VCaP (cell line): Measurements from ENCODE around the gene IDI2.
A peak's percentile ranks its signal among the peaks of the same experiment; 100 is the strongest.

ENCODE experiments used
- H3K27ac ChIP-seq: fragments of 450-650 bp; 2 replicates; pipeline ENCODE4 v1.5.1; 2017
- TF ChIP-seq, protein P1 (sequence below): fragments of 450-650 bp; conservative IDR thresholded peaks from 2 replicates; pipeline ENCODE4 v1.5.1; 2017; ENCODE audit warnings: mild to moderate bottlenecking, moderate library complexity

The IDI2 gene

GRCh38 chr10:1063232-1063865 is 37.7 kb upstream of the IDI2 start:
- TF ChIP-seq, protein P1, sequence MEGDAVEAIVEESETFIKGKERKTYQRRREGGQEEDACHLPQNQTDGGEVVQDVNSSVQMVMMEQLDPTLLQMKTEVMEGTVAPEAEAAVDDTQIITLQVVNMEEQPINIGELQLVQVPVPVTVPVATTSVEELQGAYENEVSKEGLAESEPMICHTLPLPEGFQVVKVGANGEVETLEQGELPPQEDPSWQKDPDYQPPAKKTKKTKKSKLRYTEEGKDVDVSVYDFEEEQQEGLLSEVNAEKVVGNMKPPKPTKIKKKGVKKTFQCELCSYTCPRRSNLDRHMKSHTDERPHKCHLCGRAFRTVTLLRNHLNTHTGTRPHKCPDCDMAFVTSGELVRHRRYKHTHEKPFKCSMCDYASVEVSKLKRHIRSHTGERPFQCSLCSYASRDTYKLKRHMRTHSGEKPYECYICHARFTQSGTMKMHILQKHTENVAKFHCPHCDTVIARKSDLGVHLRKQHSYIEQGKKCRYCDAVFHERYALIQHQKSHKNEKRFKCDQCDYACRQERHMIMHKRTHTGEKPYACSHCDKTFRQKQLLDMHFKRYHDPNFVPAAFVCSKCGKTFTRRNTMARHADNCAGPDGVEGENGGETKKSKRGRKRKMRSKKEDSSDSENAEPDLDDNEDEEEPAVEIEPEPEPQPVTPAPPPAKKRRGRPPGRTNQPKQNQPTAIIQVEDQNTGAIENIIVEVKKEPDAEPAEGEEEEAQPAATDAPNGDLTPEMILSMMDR = no peak
- no peak overlapping the region for H3K27ac ChIP-seq

GRCh38 chr10:1061930-1062774 is 36.5 kb upstream of the IDI2 start:
- TF ChIP-seq, protein P1 = no peak
- H3K27ac ChIP-seq = no peak overlapping the region

- H3K27ac ChIP-seq = no peak overlapping the region
- TF ChIP-seq, protein P1 = no peak
These were observed 34.2 kb upstream of the IDI2 start for GRCh38 chr10:1059902-1060301.

GRCh38 chr10:1058017-1058416 is 32.4 kb upstream of the IDI2 start:
- peak overlapping the region; percentile 93 for H3K27ac ChIP-seq
- TF ChIP-seq, protein P1 = no peak

DNA sequence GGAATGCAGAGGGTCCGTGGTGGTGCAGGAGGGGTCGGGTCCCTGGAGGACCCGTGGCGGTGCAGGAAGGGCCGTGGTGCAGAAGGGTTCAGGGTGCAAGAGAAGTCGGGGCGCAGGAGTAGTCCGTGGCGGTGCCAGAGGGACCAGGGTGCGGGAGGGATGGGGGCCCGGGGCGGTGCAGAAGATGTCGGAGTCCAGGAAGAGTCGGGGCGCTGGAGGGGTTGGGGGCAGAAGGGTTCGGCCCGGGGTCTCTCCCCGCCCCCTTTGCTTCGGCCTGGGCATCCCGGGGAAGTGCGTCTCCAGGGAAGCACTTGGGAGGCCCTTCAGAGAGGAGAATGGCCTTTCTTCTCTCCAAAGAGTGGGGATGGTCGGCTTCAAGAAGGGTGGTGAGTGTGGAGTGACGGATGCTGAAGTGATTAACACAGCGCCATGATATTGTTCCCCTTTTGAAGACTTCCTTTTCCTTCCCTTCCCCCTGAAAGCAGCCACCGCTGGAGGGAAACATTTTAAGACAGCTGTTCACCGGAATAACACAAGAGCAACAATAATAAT is 31.5 kb upstream of the IDI2 start:
- TF ChIP-seq, protein P1 = no peak
- peak overlapping the region; percentile 93 for H3K27ac ChIP-seq

GRCh38 chr10:1056326-1057105 is 30.9 kb upstream of the IDI2 start, which contains the start of gene WDR37:
TSS of gene WDR37 (plus strand) at chr10:1056385. CDS start at chr10:1072156, 15,771 bp downstream.
- peak within 1 kb of the TSS; percentile 93 for H3K27ac ChIP-seq
- TF ChIP-seq, protein P1 = no peak
